Measurements from ENCODE around the gene ERGIC1. TPM values are rescaled to one million over a fixed set of nuclear protein-coding genes. Genes with fewer than 3 reads are reported as not detected.
A peak's percentile ranks its signal among the peaks of the same experiment; 100 is the strongest.

The ERGIC1 gene
- total and polyA plus RNA-seq, 2 of the 13 experiments (the other 11 are each of a cell fraction or from before 2014, with no cell fraction given), result 78.5 to 184 TPM

- no peak for TF ChIP-seq ADNP (CRISPR knock-in tag; IDR thresholded peaks at IDR 0.05)
- no peak for TF ChIP-seq CAMTA2 (CRISPR knock-in tag; IDR thresholded peaks at IDR 0.05; ENCODE audit: borderline replicate concordance)
- no peak for TF ChIP-seq ZNF891 (CRISPR knock-in tag; IDR thresholded peaks at IDR 0.05)
- no peak for TF ChIP-seq ATF4 (CRISPR knock-in tag; IDR thresholded peaks at IDR 0.05)
- no peak for TF ChIP-seq ZNF790 (CRISPR knock-in tag; IDR thresholded peaks at IDR 0.05; ENCODE audit: borderline replicate concordance)
- peak; percentile 43; the same call in 1 of the 2 replicates for TF ChIP-seq SP4 (CRISPR knock-in tag; IDR thresholded peaks at IDR 0.05)
- TF ChIP-seq ZNF205 (CRISPR knock-in tag; IDR thresholded peaks at IDR 0.05), result no peak
- TF ChIP-seq ZNF816 (CRISPR knock-in tag; IDR thresholded peaks at IDR 0.05; ENCODE audit: borderline replicate concordance), result no peak
- no peak for TF ChIP-seq RAD51 (IDR thresholded peaks at IDR 0.05; ENCODE audit: borderline replicate concordance)
- TF ChIP-seq REST (IDR thresholded peaks at IDR 0.05; ENCODE audit: borderline replicate concordance in 1 of 2, low read depth in 1 of 2, low read length in 2 of 2), result no peak
- TF ChIP-seq ZNF256 (CRISPR knock-in tag; conservative IDR thresholded peaks at IDR 0.05), result no peak
- no peak for TF ChIP-seq JUN (CRISPR knock-in tag; IDR thresholded peaks at IDR 0.05)
- TF ChIP-seq ZNF775 (CRISPR knock-in tag; IDR thresholded peaks at IDR 0.05; ENCODE audit: borderline replicate concordance), result no peak
- no peak for TF ChIP-seq MYPOP (CRISPR knock-in tag; IDR thresholded peaks at IDR 0.05)
- TF ChIP-seq ZNF768 (CRISPR knock-in tag; IDR thresholded peaks at IDR 0.05), result peak; percentile 57; the same call in 1 of the 2 replicates
- TF ChIP-seq, protein P1, sequence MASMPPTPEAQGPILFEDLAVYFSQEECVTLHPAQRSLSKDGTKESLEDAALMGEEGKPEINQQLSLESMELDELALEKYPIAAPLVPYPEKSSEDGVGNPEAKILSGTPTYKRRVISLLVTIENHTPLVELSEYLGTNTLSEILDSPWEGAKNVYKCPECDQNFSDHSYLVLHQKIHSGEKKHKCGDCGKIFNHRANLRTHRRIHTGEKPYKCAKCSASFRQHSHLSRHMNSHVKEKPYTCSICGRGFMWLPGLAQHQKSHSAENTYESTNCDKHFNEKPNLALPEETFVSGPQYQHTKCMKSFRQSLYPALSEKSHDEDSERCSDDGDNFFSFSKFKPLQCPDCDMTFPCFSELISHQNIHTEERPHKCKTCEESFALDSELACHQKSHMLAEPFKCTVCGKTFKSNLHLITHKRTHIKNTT (CRISPR knock-in tag; IDR thresholded peaks at IDR 0.05), result no peak
- peak; percentile 62 for TF ChIP-seq SNAPC2 (CRISPR knock-in tag; IDR thresholded peaks at IDR 0.05)
- TF ChIP-seq ELF1 (CRISPR knock-in tag; IDR thresholded peaks at IDR 0.05), result no peak
- TF ChIP-seq PLRG1 (conservative IDR thresholded peaks at IDR 0.05), result no peak
- no peak for TF ChIP-seq NR2F1 (CRISPR knock-in tag; IDR thresholded peaks at IDR 0.05)
- TF ChIP-seq SMC3 (IDR thresholded peaks at IDR 0.05; ENCODE audit: low read length), result no peak
- TF ChIP-seq ZNF446 (CRISPR knock-in tag; IDR thresholded peaks at IDR 0.05), result no peak
- peak; percentile 88 for TF ChIP-seq KDM2A (CRISPR knock-in tag; IDR thresholded peaks at IDR 0.05; ENCODE audit: borderline replicate concordance, low read depth)
- no peak for TF ChIP-seq PHB2 (IDR thresholded peaks at IDR 0.05; ENCODE audit: partially characterized antibody)
- TF ChIP-seq ATF1 (CRISPR knock-in tag; IDR thresholded peaks at IDR 0.05), result no peak
These were observed 124.4 kb downstream of the ERGIC1 start (continued) for GRCh38 chr5:172958331-172959046.
